GM20431 (cell line): ENCODE data around the gene CCDC77.

Experiments
- in situ Hi-C: fragments of 300-500 bp; cut with MseI, MboI; formaldehyde crosslinking; loops from one replicate; pipeline ENCODE4 v1.15.0; 2020; ENCODE audit warnings: low sequenced_read_pairs; ENCODE audit not compliant: unreplicated experiment

Gene CCDC77

GRCh38 chr12:450438-450837, 49.0 kb downstream of the CCDC77 start:
- in situ Hi-C loops, result no loop called here

- in situ Hi-C loops, result no loop called here
Measured at GRCh38 chr12:452667-453210, 51.3 kb downstream of the CCDC77 start.

GRCh38 chr12:454833-455232, 53.4 kb downstream of the CCDC77 start:
- in situ Hi-C loops, result no loop called here

GRCh38 chr12:455821-456220, 54.4 kb downstream of the CCDC77 start:
- in situ Hi-C loops, result no loop called here

GRCh38 chr12:457676-458075, 56.2 kb downstream of the CCDC77 start:
- in situ Hi-C loops, result no loop called here

DNA sequence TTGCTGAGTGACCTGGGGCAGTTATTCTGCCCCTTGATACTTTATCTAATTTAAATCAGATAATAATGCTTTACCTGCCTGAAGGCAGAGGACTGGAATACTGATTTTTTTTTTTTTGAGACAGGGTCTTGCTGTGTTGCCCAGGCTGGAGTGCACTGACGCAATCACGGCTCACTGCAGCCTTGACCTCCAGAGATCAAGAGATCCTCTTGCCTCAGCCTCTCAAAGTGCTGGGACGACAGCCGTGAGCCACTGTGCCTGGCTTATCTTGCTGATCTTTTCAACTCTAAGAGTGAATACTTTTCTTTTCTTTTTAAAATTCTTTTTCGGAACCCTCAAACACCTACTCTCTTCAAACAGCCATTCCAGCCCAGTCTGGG, 57.6 kb downstream of the CCDC77 start:
- in situ Hi-C loops, result no loop called here

- in situ Hi-C loops, result no loop called here
Measured at GRCh38 chr12:459430-460258, 58.2 kb downstream of the CCDC77 start, which contains the start of gene B4GALNT3. Gene B4GALNT3 (plus strand): TSS chr12:459939. CDS start chr12:460377, 438 bp downstream.

DNA sequence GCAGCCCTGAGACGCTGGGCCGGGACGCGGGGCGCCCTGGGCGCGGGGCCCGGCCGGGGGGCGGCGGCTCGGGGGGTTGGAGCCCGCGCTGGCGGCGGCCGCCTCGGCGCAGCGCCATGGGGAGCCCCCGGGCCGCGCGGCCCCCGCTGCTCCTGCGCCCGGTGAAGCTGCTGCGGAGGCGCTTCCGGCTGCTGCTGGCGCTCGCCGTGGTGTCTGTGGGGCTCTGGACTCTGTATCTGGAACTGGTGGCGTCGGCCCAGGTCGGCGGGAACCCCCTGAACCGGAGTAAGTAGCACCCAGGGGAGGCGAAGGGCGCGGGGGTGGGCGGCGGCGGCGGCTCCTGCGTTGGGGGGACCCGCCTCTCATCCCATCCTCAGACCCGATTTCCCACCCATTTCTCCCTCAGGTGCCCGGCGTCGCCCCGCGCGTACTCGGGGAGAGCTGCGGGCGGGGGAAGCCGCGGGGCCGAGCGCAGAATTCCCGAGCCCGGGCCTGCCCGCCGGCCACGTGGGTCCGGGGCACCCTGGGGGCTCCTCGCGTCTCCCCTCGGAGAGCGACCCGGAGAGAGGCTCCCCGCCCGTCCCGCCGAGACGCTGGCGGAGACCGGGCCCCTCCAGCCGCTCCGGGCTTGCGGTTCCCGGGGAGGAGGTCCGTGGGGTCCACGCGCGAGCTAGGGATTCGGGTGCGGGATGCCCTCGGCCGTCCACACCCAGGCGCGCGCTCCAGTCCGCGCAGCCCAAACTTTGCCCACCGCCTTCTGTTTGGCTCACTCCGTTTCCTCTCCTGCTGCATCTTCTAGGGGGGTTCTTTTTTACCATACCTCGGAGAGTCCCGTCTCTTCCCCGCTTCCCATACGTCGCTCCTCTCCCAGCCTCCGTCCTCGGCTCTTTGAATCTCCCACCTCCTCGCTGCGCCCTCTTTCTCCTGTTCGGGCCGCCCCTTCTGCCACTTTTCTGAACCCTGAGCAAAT, 59.1 kb downstream of the CCDC77 start:
- in situ Hi-C loops, result no loop called here

DNA sequence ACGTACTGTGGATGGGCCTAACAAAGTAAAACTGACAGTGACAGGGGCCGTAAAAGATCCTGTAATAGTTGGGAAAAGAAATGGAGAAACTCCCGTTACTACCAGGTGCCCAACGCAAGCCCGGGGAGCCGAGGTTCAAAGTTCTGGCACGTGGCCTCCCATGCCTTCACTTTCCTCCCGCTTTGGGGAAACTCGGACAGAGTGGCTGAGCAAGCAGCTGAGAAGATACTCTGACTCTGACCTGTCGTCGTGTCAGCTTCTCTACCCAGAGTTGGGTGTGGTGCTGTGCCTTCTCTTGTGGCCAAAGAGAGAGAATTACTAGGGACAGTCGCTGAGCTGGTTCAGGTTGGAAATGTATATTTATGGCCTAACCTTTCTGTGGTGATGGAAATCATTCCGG, 60.0 kb downstream of the CCDC77 start:
- in situ Hi-C loops, result no loop called here

DNA sequence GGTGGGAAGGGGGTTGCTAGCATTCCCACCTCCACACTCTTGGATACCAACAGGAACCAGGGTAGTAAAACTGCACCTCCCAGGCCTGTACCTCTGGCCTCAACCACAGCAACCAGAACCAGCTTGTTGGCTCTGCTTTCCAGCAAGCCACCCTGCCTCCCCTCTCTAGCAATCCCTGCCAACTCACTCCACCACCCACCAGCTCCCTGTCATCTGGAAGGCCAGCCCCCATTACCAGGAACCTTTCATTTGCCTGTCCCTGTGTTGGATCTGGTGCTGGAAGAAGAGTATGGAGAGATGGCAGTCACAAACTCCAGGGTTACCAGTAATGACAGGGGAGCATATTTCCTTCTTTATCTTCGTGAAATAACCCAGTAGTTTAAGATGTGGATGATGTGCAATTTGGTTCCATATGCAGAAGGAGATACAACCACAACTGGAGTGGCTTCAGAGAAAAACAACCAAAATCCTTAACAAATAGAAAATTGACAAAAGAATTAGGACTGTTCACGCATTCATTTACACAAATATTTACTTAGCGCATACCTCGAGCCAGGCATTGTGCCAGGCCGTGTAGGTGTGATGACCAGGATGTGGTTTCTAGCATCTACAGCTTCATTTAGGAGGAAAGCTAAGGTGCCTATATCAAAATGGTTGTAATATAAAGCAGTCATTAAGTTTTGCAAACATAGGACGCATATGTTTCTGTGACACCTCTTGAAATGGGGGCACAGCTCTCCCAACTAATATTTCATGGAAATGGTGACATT, 61.7 kb downstream of the CCDC77 start:
- in situ Hi-C loops, result no loop called here

DNA sequence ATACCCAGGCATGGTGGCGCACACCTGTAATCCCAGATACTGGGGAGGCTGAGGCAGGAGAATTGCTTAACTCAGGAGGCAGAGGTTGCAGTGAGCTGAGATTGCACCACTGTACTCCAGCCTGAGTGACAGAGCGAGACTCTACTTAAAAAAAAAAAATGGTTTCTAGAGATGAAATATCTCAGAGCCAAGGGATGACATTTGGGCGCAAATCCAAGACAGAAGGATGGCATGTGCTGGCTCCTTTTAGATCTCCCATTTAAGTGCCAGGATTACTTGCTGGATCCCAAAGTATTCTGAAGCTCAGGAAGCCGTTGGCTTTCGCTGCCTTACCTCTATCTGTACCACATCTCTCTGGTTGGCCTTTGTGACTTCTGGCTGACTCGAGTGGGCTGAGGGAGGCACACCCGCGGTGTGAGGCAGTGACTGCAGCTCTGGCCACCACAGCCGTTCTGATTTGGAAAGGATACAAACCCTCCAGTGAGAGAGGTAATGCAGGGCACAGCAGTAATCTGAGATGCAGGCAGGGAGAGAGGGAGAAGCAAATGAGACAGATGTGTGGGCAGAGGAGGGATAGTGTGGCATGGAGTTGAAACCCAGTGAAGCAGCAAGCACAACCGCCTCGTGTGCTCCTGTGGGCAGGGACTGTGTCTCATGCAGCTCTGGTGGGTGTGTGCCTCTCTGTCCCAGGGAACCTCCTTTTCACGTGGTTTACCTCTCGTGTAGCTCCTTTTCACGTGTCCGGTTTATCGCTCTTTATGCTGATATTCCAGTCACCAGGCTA, 63.2 kb downstream of the CCDC77 start:
- in situ Hi-C loops, result no loop called here

- in situ Hi-C loops, result no loop called here
Measured at GRCh38 chr12:466039-466438, 64.6 kb downstream of the CCDC77 start.

DNA sequence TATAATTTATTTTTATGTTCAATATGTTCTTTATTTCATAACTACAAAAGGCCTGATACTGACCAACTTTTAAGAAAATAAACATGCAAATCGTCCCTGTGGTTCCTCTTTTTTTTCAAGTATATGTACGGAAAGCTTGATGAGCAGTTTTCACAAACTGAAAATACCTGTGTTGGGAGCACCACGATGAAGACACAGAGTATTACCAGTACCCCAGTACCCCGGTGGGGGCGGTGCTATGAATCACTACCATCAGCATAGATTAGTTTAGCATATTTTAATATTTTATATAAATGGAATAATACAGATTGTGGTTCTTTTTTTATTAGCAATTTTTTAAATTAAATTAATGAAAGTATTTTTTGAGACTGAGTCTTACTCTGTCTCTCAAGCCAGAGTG, 65.3 kb downstream of the CCDC77 start:
- in situ Hi-C loops, result no loop called here

DNA sequence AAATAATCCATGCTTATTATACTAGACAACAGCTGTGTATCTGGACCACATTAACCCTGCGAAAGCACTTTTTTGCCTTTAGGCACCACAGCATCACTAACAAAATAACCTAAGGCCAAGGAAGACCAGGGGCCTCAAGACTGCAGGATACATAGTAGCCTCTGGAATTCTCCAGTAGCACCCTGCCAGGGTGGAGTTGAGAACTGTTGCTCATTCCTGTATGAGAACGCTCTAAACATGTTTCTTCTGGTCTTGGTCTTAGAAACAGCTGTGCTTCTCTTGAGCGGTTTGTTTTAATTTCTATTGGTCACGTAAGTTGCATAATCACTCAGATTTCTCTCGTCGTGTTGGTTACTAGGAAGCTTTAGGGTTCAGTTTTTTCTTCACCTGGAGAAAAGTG, 66.1 kb downstream of the CCDC77 start:
- in situ Hi-C loops, result no loop called here

- in situ Hi-C loops, result no loop called here
Measured at GRCh38 chr12:468671-469389, 67.4 kb downstream of the CCDC77 start.

DNA sequence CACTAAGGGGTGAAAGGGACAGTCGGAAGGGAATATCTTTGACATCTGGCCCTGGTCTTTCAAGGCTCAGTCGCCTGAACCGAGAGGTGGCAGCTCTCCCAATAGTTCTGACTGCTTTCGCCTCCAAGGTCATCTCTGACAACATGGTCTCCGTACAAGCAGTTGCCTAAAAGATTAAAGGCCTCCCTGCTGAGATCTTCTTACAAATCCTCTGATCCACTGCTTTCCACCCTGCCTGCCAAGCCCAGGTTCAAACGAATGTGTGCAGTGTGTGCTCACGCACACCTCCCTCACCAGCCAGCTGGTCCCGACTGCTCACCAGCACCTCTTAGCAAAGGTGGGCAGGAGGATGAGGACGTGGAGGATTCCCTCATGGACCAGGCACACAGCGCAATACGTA, 68.7 kb downstream of the CCDC77 start:
- in situ Hi-C loops, result no loop called here

- in situ Hi-C loops, result no loop called here
Measured at GRCh38 chr12:473198-473597, 71.8 kb downstream of the CCDC77 start.

DNA sequence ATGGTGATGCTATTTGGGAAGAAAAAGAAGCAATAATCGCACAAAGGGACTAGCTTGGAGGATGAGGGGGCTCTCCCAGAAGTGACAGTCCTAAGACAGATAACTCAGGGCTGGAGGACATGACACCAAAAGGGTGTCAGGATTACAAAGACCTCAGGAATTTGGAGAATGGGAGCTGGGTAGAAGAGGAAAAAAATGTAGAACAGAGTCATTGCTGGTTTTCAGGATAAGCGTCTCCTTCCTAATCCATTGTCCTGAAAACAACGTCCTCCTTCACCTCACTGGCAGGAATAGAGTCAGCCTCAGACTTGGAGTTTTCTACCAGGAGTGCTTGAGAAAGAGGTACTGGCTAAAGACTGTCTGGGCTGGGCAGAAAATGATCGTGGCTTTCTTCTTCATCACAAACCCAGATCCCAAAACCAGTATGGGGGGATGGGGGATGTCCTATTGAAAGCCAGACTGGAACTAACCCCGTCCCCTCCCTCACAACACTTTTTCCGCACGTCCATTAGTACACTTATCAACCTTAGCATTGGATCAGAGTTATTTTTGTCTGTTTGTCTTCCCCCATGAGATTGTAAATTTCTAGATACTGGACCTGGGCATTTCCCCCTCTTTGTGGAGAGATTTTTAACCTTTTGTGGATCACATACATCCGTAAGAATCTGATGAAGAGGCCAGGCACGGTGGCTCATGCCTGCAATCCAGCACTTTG, 72.6 kb downstream of the CCDC77 start:
- in situ Hi-C loops, result no loop called here
